Activated T-helper 17 cell treated with anti-CD3 and anti-CD28 coated beads, Interleukin-2, amount 50 U/mL, for 72 hours (primary cell): ENCODE results near the gene C6orf120. TPM values are rescaled to one million over a fixed set of nuclear protein-coding genes. Genes with fewer than 3 reads are reported as not detected.

Source experiments
- total RNA-seq, 2 donors: library from RNA; stranded (reverse); gene quantifications; one replicate each; pipeline ENCODE4 v1.2.3, GENCODE V29; 2022

C6orf120 gene
- total RNA-seq, 2 donors from 2014 or later: 12.0 to 14.6 TPM

Other genes starting within 250 kb of the C6orf120 start
- 10 to 100 TPM; 38.3 to 39.9 TPM for gene WDR27, start 97 bp upstream of the C6orf120 start, total RNA-seq
- gene PHF10, start 22.4 kb downstream of the C6orf120 start, total RNA-seq: 10 to 100 TPM; 68.4 to 84.5 TPM
- gene DYNLT2, start 49.4 kb downstream of the C6orf120 start, total RNA-seq: 1 to 10 TPM; 1.6 to 3.1 TPM
- 10 to 100 TPM; 25.5 to 28.3 TPM for gene ERMARD, start 49.5 kb downstream of the C6orf120 start, total RNA-seq